Left ventricle myocardium inferior (tissue), 1 donor: Measurements from ENCODE around the gene IGFN1. TPM values are rescaled to one million over a fixed set of nuclear protein-coding genes. Genes with fewer than 3 reads are reported as not detected.

ENCODE experiments used
- DNase-seq: peaks from one replicate; pipeline ENCODE4 v3.0.0-alpha.2; 2020
- H3K27ac ChIP-seq: fragments of 200-600 bp; replicated peaks from 2 replicates; pipeline ENCODE4 v1.8.0; 2021
- H3K27me3 ChIP-seq: fragments of 200-600 bp; 2 replicates; pipeline ENCODE4 v1.8.0; 2021; ENCODE audit warnings: low read depth
- H3K36me3 ChIP-seq: fragments of 200-600 bp; 2 replicates; pipeline ENCODE4 v1.8.0; 2021
- H3K4me1 ChIP-seq: fragments of 200-600 bp; 2 replicates; pipeline ENCODE4 v1.8.0; 2021
- H3K4me3 ChIP-seq: fragments of 200-600 bp; 2 replicates; pipeline ENCODE4 v1.8.0; 2021; ENCODE audit warnings: mild to moderate bottlenecking, moderate library complexity
- H3K9me3 ChIP-seq: fragments of 200-600 bp; replicated peaks from 2 replicates; pipeline ENCODE4 v1.8.0; 2021
- CTCF ChIP-seq: fragments of 200-600 bp; IDR thresholded peaks from 2 replicates; pipeline ENCODE4 v1.8.0; 2021; ENCODE audit warnings: antibody characterized with exemption, mild to moderate bottlenecking, borderline replicate concordance
- intact Hi-C: fragments of 100-400 bp; cut with micrococcal nuclease; formaldehyde crosslinking; loops from one replicate; pipeline ENCODE4 v1.11.0; 2022
- total RNA-seq: library from RNA; stranded (reverse); fragmentation: NEBNext Ultra II Directional; extraction: Animal tissue kit (Norgen Biotek cat#: 25700); gene quantifications from one replicate; pipeline ENCODE4 v1.2.1, GENCODE V29; 2021
- donor health status: DM: no; HTN: yes; CAD: no; lungs with severe emphysema.

Gene IGFN1
- total RNA-seq, 1 donor from 2014 or later: not detected

GRCh38 chr1:201172326-201172725 is 18.3 kb upstream of the IGFN1 start:
- Histone ChIP-seq H3K4me1 (peaks cover 20% of the 10 kb centered on the region), H3K27me3 (peaks cover 3% of the 10 kb centered on the region), H3K36me3 (no peaks in the 10 kb centered on the region), H3K4me3 (no peak overlapping the region), H3K27ac (no peak overlapping the region), H3K9me3 (no peaks in the 10 kb centered on the region)
- intact Hi-C loops: no loop called here
- no peak for TF ChIP-seq CTCF
- no peak for DNase-seq

DNA sequence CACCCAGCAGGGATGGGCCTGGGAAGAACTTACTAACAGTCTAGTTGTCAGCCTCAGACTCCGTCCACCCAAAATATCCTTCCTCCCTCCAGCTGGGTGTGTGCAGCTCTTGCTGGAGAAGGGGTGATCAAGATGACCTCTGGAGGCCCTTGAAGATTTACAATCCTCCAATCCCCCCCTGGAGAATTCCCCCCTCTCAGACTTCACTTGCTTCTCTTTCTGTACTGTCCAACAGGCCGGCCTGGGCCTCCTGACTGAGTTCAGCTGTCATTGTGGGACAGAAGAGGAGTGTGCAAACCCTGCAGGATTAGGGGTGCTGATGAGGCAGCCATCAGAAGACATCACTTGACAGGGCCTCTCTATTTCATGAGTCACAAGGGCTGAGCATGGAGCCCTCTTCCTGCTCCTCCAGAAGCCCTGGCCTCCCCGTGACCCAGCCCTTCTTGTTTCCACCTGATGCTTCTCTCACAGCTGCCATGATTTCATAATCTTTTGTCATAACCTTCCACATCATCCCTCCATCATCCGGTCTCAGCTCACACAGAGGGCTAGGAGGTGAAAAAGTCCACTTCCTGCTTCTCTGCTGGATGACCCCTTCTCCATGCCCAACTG is 17.5 kb upstream of the IGFN1 start:
- no peaks in the 10 kb centered on the region for H3K9me3 ChIP-seq
- DNase-seq: no peak
- no peak for TF ChIP-seq CTCF
- H3K4me1 ChIP-seq: peaks cover 20% of the 10 kb centered on the region
- no peak overlapping the region for H3K27ac ChIP-seq
- no peak overlapping the region for H3K4me3 ChIP-seq
- H3K36me3 ChIP-seq: no peaks in the 10 kb centered on the region
- H3K27me3 ChIP-seq: peaks cover 3% of the 10 kb centered on the region
- intact Hi-C loops: no loop called here

GRCh38 chr1:201173736-201174135 is 16.9 kb upstream of the IGFN1 start:
- no peak overlapping the region for H3K4me3 ChIP-seq
- H3K4me1 ChIP-seq: peaks cover 20% of the 10 kb centered on the region
- TF ChIP-seq CTCF: no peak
- H3K27ac ChIP-seq: no peak overlapping the region
- no peaks in the 10 kb centered on the region for H3K9me3 ChIP-seq
- intact Hi-C loops: no loop called here
- no peak for DNase-seq
- no peaks in the 10 kb centered on the region for H3K36me3 ChIP-seq
- H3K27me3 ChIP-seq: peaks cover 3% of the 10 kb centered on the region

DNA sequence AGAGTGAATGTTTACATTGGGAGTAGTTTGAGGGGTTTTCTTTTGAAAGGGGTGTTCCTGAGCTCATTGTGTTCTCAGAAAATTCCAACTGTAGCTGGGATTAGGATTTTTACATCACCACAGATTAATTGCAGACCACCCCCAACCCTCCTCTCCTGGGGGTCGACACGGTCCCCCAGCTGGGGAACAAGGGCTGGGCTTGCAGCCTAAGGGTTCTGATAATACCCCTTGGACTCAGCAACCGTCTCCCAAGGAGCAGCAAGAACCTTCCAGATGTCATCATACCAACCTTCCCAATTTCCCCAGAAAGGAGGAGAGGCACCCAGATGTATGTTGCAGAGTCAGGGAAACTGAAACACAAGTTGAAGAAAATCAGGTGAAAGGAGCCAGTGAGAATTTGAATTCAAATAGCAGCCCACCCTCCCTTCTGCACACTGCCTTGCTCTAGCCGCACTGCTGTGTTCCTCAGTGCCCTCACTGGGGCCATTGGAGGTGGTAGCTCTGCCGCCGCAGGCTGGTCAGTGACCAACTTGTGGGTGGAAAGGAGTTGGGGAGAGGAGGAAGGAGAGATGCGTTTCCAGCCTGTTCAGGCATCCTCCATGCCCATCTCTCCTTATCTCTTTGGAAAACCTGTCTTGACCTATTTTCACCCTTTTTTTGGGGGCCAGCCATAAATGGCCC is 14.7 kb upstream of the IGFN1 start:
- intact Hi-C loops: no loop called here
- no peak for DNase-seq
- Histone ChIP-seq H3K4me3 (no peak overlapping the region), H3K36me3 (no peaks in the 10 kb centered on the region), H3K27ac (no peak overlapping the region), H3K27me3 (peaks cover 23% of the 10 kb centered on the region), H3K9me3 (no peaks in the 10 kb centered on the region), H3K4me1 (peaks cover 7% of the 10 kb centered on the region)
- TF ChIP-seq CTCF: no peak

GRCh38 chr1:201176940-201177339 is 13.7 kb upstream of the IGFN1 start:
- Histone ChIP-seq H3K4me3 (no peak overlapping the region), H3K27me3 (peaks cover 33% of the 10 kb centered on the region), H3K27ac (no peak overlapping the region), H3K4me1 (no peaks in the 10 kb centered on the region), H3K9me3 (no peaks in the 10 kb centered on the region), H3K36me3 (no peaks in the 10 kb centered on the region)
- no peak for TF ChIP-seq CTCF
- intact Hi-C loops: no loop called here
- DNase-seq: no peak
